Activated CD4-positive, alpha-beta T cell treated with anti-CD3 and anti-CD28 coated beads, Interleukin-2, amount 50 U/mL, for 16 hours (primary cell): ENCODE measurements around the gene KRTAP10-8.
"Not testable (repeated sequence)": the region's sequence is repeated elsewhere in the genome, so short reads cannot be mapped to it uniquely, and the experiment has no call there.

ENCODE experiments used
- DNase-seq: peaks from one replicate; pipeline ENCODE4 v3.0.0-alpha.2; 2020

The KRTAP10-8 gene

DNA sequence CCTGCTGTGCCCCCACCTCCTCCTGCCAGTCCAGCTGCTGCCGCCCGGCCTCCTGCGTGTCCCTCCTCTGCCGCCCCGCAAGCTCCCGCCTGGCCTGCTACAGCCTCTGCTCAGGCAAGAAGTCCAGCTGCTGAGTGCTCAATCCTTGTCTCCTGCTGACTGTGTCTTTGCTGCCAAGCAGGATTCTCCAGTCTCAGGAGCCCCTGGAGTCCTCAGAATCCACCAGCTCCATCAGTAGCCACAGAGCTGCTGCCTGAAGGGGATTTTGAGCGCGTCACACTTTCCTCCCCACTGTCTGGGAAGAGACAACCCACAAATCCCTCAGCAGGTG is 35.3 kb downstream of the KRTAP10-8 start:
- DNase-seq = no peak

DNA sequence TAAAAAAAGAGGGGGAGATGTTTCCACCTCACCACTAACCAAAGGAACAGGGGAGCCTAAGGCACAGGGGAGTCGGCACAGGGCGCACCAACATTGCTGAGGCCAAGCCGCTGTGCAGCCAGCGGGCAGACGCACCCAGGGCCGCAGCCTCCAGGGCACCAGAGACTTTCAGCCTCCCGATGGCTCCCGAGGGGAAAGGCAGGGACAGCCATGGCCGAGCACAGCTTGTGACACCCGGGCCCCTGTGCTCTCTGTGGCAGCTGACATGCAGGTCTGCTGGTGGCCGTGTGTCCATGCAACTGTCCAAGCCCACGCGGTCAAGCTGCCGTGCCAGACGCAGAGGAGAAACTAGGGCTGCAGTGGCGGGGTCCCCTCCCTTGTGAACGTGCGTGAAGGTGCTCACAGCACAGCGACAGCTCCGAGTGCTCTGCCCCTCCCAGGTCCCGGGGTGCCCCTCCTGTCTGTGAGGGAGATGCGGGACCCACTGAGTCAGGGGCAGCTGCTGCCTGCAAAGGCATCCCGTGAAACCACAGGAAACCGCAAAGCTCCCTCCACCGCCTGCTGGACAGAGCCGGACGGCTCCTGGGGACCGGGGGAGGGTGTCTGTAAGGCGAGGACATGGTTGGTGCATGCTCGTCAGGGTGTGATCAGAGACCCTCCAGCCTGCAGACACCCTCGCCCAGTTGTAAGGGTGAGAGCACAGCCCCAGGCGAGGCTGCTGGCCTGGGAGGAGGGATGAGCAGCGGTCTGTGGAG is 36.9 kb downstream of the KRTAP10-8 start:
- DNase-seq = no peak

DNA sequence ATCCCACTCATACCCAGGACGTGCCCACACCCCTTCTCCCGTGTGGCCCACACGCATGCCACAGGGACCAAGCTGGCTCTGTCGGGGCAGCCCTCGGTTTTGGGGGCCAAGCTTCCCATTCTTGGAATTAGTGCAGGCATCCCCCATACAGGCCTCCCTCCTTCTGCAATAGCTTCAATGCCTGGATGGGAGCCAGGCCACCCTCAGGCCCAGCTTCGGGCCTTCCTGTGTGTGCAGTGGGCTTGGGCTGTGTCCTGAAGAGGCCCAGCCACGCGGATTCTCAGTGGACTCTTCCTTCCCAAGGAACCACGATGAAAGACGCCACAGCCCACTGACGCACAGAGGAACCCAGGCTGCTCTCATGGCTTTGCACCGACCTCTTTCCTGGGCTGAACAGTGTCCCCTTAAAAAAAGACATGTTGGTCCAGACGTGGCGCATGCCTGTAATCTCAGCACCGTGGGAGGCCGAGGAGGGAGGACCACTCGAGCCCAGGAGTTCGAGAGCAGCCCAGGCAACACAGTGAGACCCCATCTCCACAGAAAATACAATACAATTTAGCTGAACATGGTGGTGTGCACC is 37.7 kb downstream of the KRTAP10-8 start:
- no peak for DNase-seq

DNA sequence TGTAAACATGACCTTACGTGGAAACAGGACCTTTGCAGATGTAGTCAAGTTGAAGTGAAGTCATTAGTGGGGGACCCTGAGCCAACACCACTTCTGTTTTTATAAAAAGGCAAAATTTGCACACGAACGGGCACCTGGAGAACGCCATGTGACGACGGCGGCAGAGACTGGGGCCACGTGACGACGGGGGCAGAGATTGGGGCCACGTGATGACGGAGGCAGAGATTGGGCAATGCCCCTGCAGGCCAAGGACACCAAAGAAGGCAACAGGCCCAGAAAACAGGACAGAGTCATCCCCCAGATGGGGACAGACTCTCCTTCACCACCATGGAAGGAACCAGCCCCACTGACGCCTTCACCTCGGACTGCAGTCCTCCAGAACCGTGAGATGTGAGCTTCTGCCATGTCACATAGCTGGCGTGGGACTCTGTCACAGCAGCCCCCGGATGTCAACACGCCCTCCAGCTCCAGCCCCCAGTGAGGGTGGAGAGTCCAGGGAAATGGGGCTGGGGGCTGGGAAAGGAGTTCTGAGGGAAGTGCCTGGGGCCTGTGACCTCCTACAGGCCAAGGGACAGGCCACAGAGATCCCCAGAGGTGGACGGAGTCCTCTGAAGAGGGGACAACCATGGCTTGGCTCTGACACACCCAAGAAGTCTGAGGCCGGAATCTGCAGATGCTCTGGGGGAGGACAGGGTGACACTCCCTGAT is 38.5 kb downstream of the KRTAP10-8 start:
- DNase-seq = no peak

DNA sequence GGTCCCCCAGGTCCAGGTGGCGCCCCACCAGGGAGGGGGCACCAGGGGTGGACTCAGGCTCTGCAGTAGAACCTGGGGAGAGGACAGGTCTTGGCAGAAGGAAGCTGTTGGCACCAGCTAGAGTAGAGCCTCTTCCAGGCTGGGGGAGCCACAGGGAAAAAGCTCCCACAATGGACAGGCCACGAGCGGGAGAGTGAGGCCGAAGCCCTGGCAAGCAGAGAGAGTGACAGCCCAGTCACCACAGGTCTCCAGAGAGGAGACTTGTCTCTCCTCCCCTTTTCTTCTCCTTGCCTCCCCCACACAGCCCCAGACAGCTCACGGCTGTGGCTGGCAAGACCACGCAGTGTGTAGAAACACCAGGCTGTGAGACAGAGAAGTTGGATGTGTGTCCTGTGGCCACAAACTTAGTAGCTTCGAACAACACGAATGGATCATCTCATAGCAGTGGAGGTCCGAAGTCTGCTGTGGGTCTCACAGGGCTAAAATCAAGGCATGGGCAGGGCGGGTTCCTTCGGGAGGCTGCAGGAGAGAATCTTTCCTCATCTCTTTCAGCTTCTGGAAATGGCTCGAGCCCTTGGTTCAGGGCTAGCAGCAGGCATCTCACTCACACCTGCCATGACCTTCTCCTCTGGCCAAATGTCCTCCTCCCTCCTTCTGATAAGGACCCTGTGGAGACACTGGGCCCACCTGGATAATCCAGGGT is 39.2 kb downstream of the KRTAP10-8 start:
- no peak for DNase-seq

DNA sequence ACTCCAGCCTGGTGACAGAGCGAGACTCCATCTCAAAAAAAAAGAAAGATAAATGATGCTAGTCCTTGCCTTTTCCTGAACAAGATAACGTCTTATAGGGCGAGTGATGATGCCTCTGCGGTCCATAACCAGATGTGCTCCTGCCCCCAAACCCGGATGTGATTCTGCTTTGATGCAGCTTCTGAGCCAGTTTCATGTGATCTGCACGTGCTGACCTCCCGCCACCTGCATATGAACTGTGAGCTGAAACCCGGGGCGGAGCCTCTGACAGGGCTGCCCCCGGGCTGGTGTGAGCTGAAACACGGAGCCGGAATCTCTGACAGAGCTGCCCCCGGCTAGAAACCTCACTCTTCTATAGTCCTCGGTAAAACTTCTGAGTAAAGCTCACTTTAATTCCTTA is 41.2 kb downstream of the KRTAP10-8 start:
- no peak for DNase-seq

DNA sequence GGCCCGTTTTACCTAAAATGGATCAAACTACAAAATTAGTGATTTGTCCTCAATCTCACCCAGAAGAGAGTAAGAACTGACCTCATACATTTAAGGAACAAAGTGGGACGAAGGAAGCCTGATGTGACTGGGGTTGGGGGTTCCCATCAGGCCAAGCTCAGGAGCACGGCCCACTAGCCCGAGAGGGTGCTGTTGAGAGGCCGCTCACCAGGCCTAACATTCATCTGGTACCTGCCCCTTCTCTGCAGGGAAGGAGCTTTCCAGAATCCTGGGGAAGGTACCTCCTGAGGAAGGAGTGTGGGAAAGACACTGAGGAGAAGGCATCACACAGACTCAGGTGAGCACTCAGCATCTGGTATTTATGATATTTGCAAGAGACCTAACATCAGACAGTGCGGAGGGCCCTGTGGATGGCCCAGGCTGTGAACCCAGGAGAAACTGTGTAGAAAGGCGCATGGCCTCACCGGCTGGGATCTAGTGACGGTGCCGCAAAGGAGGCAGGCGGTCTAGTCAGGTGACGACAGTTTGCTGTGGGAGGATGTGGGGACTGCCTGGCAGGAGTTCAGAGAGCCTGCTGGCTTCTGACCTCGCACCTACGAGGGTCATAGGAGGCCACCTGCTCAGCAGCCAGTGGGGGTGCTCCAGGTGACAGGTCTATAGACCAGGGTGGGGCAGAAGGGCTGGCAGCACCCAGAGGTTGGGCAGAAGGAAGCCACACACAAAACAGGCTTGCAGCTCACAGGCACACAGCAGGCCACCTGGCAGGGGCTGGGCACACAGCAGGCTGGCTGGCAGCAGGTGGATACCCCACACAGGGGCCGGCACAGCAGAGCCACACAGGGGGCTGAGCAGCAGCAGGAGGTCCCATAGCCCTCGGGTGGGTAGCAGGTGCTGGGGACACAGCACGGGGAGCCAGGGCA is 42.0 kb downstream of the KRTAP10-8 start:
- no peak for DNase-seq

DNA sequence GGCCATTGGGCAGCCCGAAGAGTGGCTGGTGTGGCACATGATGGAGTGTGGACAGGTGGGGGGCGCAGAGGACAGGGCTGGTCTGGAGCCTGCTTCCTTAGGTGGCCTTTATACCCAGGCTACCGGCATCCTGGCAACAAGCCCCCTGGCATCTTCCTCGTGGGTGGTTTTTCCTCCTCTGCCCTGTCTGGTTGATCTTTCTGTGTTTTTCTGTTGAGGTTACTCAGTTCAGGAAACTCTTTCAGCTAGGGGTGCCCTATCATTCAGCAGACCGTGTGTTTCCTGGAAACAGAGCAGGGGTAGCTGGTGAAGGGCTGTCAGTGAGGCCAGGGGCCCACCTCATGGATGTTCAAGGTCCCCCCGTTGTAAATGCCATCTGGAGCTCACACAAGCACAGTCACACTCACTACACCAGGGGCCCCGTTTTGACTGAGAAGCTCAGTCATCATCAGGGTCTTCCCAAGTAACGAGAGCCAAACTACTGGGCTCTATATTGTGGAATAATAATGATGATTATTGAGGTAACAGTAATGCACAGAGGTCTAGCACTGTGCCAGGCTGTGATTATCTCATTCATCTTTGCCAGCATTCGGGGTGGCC is 42.8 kb downstream of the KRTAP10-8 start, which contains the start of gene KRTAP12-4:
KRTAP12-4 (minus strand) TSS at position 84 of the 600 bp plus-strand sequence; CDS start at position 39, 45 bp downstream.
- DNase-seq = no peak

DNA sequence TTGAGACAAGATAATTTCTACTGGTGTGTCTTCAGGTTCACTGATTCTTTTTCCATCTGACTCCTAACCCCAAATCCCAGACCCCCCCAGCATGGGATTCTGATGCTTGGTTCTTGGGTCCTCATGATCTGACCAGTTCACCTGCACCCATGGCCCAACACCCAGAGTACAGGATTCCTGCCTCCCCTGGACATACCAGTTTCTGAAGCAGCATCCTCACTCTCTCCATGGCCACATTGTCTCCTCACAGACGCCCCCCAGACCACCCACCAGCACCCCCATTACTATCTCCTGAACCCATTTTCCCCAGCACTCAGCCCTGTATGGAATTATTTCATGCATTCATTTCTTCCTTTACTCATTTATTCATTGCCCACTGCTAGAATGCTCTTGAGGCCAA is 45.0 kb downstream of the KRTAP10-8 start:
- no peak for DNase-seq

DNA sequence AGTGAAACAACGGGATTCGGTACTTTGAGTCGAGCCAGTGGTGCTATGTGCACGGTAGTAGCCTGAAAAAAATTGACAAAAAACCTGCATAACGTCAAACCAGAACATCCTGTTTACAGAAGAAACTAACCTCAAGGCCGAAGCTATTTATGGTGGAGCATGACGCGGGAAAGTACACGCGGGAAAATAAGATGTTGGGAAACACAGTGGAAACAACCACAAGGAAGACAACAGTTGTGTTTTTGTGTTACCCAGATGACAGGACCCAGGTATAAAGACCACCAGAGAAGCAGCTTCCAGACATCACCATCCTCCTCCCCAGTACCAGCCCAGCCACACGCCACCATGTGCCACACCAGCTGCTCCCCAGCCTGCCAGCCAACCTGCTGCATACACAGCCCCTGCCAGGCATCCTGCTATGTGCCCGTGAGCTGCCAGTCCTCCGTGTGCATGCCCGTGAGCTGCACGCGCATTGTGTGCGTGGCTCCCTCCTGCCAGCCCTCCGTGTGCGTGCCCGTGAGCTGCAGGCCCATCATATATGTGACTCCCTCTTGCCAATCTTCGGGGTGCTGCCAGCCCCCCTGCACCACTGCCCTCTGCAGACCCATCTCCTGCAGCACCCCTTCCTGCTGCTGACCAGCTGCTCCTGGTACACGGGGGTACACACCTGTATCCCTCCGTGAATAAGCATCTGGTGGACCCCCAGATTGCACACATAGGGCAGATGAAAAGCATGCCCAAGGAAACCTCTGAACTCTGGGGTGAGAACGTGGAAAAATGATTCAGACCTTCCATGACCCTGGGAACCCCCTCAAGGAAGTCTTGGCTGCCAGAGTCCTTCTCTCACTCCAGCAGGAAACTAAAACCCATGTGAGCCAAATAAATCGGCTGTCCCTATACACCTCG is 46.0 kb downstream of the KRTAP10-8 start, which contains the start of gene KRTAP12-3:
KRTAP12-3 (plus strand) TSS at position 298 of the 906 bp plus-strand sequence; CDS start at position 346, 48 bp downstream.
- DNase-seq = peak; percentile 44

DNA sequence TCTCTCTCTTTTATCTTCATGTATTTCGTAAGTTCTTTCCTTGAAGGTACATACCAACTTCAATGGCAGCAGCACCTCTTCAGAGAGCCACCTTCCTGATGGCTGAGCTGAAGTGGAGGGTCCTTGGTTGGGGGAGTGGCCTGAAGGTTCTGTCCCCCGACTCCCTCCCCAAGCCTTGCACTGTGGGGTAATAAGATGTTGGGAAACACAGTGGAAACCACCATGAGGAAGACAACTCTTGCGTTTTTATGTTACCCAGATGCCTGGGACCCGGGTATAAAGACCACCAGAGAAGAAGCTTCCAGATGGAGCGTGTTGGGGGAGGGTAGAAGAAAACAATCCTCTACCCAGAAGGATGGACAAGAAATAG is 46.6 kb downstream of the KRTAP10-8 start:
- DNase-seq = no peak

DNA sequence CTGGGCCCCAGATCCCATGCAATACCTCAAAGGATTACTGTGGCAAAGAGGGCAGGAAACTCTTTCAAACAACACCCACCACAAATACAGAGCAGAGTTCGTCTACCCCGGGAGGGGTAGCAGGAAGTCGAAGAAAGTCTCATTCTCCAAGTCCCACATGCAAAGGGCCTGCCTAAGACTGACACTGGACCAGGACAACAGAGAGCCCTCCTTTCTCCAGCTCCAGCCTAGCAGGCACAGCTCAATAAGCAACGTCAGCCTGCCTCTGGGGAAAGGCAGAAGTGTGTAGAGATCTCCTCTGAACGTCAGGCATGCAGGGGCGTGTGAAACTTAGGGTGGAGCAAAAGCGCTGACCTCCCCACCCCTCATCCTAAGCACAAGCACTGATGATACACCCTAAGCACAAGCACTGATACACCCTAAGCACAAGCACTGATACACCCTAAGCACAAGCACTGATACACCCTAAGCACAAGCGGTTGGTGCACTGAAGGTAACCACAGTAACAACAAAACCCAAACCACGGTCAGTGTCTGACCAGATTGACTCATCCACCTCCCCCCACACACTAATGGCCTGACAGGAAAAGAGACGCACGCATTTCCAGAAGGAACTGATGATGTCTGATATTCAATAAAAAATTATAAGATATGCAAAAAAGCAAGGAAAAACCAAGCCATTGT is 47.2 kb downstream of the KRTAP10-8 start:
- DNase-seq = no peak

DNA sequence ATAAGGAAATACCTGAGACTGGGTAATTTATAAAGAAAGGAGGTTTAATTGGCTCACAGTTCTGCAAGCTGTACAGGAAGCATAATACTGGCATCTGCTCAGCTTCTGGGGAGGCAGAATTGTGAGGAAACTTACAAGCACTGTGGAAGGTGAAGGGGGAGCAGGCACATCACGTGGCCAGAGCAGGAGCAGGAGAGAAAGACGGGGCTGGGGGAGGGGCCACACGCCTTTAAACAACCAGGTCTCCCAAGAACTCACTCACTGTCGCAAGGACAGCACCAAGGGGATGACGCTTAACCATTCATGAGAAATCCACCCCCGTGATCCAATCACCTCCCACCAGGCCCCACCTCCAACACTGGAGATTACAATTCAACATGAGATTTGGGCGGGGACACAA is 49.7 kb downstream of the KRTAP10-8 start:
- DNase-seq = not testable (repeated sequence)
